KMS-11 (cell line): ENCODE data around the gene CDC45.

Experiments used
- H2AFZ ChIP-seq: fragments of 200-600 bp; sonication (generic); 2 replicates; pipeline ENCODE4 v1.6.1; 2016; ENCODE audit warnings: antibody characterized with exemption, mixed run types, low read depth
- H3K27ac ChIP-seq: fragments of 200-600 bp; sonication (generic); 2 replicates; pipeline ENCODE4 v1.6.1; 2016; ENCODE audit warnings: mild to moderate bottlenecking, mixed run types
- H3K27me3 ChIP-seq: fragments of 200-600 bp; sonication (generic); 2 replicates; pipeline ENCODE4 v1.6.1; 2017; ENCODE audit warnings: mild to moderate bottlenecking, low read depth, mixed run types, moderate library complexity; ENCODE audit not compliant: insufficient read depth
- H3K36me3 ChIP-seq: fragments of 200-600 bp; sonication (generic); 2 replicates; pipeline ENCODE4 v1.6.1; 2017; ENCODE audit warnings: mild to moderate bottlenecking, mixed run types; ENCODE audit not compliant: insufficient read depth
- H3K4me1 ChIP-seq: fragments of 200-600 bp; sonication (generic); 2 replicates; pipeline ENCODE4 v1.6.1; 2016; ENCODE audit warnings: mild to moderate bottlenecking, low read depth, mixed run types; ENCODE audit not compliant: poor library complexity, severe bottlenecking
- H3K4me2 ChIP-seq: fragments of 200-600 bp; sonication (generic); 2 replicates; pipeline ENCODE4 v1.7.0; 2016; ENCODE audit warnings: mild to moderate bottlenecking, mixed run types
- H3K4me3 ChIP-seq: fragments of 200-600 bp; sonication (generic); IDR thresholded peaks from 2 replicates; pipeline ENCODE4 v1.6.1; 2017; ENCODE audit warnings: low read depth, low read length, mixed read lengths; ENCODE audit not compliant: insufficient read depth
- H3K79me2 ChIP-seq: fragments of 200-600 bp; sonication (generic); 2 replicates; pipeline ENCODE4 v1.6.1; 2016; ENCODE audit warnings: low read depth, mixed run types; ENCODE audit not compliant: insufficient read depth
- H3K9ac ChIP-seq: fragments of 200-600 bp; sonication (generic); 2 replicates; pipeline ENCODE4 v1.6.1; 2016; ENCODE audit warnings: mild to moderate bottlenecking, mixed run types
- H4K20me1 ChIP-seq: fragments of 200-600 bp; sonication (generic); 2 replicates; pipeline ENCODE4 v1.6.1; 2016; ENCODE audit warnings: mild to moderate bottlenecking, mixed run types; ENCODE audit not compliant: insufficient read depth
- TF ChIP-seq, protein P1 (sequence below): fragments of 200-600 bp; sonication (generic); conservative IDR thresholded peaks from 2 replicates; pipeline ENCODE4 v1.6.1; 2017; ENCODE audit warnings: low read depth, mild to moderate bottlenecking, antibody characterized with exemption, low read length, moderate library complexity, mixed read lengths

Gene CDC45

DNA sequence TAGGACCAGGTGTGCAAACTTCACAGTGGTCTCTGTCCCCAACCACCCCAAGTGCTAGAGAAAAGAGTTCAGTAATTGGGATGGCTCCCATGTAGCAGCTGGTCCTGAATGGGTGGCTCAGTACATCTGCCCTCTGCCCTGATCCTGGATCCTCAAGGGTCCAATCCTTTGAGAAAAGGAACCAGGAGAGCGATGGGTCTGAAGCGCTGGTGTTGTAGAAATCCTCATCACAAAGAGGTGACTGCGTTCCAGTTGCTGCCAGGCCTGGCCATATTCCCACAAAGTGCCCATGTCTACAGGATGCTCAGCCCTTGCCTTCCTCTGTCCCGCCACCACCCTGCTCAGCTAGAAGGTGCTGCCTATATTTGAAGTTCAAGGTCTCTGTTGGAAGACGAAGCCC lies 26.0 kb upstream of the CDC45 start:
- H3K9ac ChIP-seq, result no peak overlapping the region
- no peak overlapping the region for H3K4me3 ChIP-seq
- H2AFZ ChIP-seq, result no peak overlapping the region
- no peaks in the 10 kb centered on the region for H4K20me1 ChIP-seq
- peaks cover 7% of the 10 kb centered on the region; the same call in 1 of the 2 replicates for H3K79me2 ChIP-seq
- H3K4me1 ChIP-seq, result peaks cover 12% of the 10 kb centered on the region
- H3K27me3 ChIP-seq, result no peaks in the 10 kb centered on the region
- H3K27ac ChIP-seq, result no peak overlapping the region
- no peak overlapping the region for H3K4me2 ChIP-seq
- TF ChIP-seq, protein P1, sequence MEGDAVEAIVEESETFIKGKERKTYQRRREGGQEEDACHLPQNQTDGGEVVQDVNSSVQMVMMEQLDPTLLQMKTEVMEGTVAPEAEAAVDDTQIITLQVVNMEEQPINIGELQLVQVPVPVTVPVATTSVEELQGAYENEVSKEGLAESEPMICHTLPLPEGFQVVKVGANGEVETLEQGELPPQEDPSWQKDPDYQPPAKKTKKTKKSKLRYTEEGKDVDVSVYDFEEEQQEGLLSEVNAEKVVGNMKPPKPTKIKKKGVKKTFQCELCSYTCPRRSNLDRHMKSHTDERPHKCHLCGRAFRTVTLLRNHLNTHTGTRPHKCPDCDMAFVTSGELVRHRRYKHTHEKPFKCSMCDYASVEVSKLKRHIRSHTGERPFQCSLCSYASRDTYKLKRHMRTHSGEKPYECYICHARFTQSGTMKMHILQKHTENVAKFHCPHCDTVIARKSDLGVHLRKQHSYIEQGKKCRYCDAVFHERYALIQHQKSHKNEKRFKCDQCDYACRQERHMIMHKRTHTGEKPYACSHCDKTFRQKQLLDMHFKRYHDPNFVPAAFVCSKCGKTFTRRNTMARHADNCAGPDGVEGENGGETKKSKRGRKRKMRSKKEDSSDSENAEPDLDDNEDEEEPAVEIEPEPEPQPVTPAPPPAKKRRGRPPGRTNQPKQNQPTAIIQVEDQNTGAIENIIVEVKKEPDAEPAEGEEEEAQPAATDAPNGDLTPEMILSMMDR, result no peak
- H3K36me3 ChIP-seq, result no peaks in the 10 kb centered on the region

DNA sequence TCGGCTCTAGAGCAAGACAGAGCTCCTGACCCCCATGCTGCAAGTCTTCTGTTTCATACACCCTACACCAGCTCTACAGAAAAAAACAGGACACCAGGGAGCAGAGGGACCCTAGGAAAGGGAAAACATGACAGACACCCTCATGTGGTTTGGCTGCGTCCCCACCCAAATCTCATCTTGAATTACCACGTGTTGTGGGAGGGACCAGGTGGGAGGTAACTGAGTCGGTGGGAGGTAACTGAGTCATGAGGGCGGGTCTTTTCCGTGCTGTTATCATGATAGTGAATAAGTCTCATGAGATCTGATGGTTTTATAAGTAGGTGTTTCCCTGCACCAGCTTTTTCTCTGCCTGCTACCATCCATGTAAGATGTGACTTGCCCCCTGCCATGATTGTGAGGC lies 25.6 kb upstream of the CDC45 start:
- Histone ChIP-seq H3K79me2 (0 out of 2 replicates have a peak, but pooled peaks cover 3% of the 10 kb centered on the region), H3K9ac (no peak overlapping the region), H3K4me1 (peaks cover 8% of the 10 kb centered on the region), H3K27ac (no peak overlapping the region), H3K36me3 (no peaks in the 10 kb centered on the region), H3K27me3 (no peaks in the 10 kb centered on the region), H3K4me2 (no peak overlapping the region), H3K4me3 (no peak overlapping the region), H4K20me1 (no peaks in the 10 kb centered on the region), H2AFZ (no peak overlapping the region)
- TF ChIP-seq, protein P1, result no peak

DNA sequence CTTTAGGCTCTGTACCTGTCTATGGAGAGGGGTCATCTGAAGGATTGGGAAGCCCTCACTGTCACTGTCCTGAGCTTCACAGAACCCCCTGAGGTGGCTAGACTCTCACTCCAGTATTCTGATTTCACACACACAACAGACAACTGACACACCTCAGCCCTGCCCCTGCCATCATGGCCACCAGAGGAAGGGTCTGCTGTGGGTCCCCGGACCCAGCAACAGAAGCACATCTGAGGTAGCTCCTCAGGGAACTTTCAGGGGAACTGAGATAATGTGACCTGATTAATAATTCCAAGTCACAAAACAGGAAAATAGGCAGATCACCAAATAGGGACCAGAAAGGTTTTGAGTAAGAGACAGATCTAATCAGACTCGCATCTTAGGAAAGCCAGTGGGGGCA lies 24.7 kb upstream of the CDC45 start:
- Histone ChIP-seq H3K4me2 (no peak overlapping the region), H3K4me1 (no peaks in the 10 kb centered on the region), H3K79me2 (no peaks in the 10 kb centered on the region), H3K27me3 (no peaks in the 10 kb centered on the region), H3K36me3 (no peaks in the 10 kb centered on the region), H4K20me1 (no peaks in the 10 kb centered on the region), H3K9ac (no peak overlapping the region), H2AFZ (no peak overlapping the region), H3K4me3 (no peak overlapping the region), H3K27ac (no peak overlapping the region)
- TF ChIP-seq, protein P1, result no peak

DNA sequence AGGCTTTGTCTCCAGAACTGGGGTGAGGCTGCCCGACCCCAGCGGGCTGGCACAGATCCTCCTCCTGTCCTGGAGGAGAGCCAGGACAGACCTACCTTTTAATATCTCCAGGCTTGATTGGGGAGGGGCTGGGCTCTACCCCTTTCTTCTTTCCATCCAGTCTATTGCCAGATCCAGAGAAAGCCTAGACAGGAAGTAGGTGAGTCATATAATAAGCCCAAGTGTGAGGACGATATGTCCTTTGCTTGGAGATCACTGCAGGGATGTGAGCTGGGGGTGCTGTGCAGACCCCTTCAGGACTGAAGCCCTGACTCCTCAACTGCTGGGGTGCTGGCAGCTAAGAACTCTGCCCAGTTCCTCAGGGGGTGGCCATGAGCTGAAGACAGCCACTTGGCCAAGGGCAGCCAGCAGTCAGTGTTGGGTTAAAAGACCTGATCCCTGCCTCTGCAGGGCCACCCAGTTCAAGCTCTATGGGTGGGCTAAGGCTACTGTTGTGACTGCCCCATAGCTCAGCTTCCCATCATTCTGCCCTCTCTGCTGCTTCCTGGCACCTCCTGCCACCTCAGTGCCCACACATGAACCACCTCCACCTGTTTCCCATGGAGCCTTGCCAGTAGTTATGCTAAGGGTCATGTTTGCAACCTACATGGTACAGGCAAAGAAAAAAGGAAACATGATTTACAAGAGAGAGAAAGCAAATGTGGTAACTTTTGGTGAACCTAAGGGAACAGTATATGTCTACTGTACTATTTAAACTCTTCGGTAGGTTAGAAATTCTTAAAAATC lies 23.9 kb upstream of the CDC45 start:
- Histone ChIP-seq H3K36me3 (no peaks in the 10 kb centered on the region), H3K4me1 (no peaks in the 10 kb centered on the region), H3K4me2 (no peak overlapping the region), H4K20me1 (no peaks in the 10 kb centered on the region), H3K9ac (no peak overlapping the region), H3K27me3 (no peaks in the 10 kb centered on the region), H3K79me2 (no peaks in the 10 kb centered on the region), H3K27ac (no peak overlapping the region), H2AFZ (no peak overlapping the region), H3K4me3 (no peak overlapping the region)
- TF ChIP-seq, protein P1, result no peak
